NCI-H2081 treated with DMSO at 0.1 percent for 48 hours (cell line): ENCODE data around the gene CXCL3.

ENCODE experiments used
- DNase-seq: peaks from one replicate; lab custom pipeline; 2025; lab: John Stamatoyannopoulos, UW

Gene CXCL3

DNA sequence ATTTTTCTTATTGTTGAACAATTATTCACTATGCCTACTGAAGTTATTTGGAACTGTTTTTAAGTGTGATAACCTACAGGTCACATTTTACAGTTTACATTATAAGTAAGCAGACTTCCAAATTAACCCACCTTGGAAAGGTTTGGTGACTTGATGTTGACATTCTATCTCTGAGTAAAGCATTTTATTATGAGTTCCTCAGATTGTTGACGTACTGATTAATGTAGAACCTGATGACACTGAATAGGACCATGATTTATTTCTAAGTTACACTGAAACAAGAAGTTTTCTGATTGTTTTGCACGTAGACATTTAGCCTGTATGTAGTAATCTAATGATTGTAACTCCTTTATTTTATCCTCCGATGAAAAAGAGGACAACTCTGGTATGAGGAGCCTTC lies 17.0 kb upstream of the CXCL3 start:
- no peak for DNase-seq

DNA sequence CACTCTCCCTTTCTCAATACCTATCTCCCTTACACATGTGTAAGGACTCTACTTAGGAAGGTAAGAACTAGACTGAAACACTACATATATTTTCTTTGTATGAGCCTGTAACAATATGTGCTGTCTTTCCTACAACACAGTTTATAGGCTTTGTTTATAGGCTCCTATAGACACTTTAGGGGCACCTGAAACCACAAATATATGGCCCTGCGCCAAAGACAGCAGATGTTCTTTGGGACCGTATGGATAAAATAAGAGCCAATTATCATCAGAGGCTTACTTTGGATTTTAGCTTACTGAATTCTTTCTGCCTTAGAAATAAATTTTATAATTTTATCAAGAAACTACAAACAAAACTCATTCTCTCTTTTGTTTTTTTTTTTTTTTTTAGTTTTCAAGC lies 16.6 kb upstream of the CXCL3 start:
- DNase-seq = no peak

DNA sequence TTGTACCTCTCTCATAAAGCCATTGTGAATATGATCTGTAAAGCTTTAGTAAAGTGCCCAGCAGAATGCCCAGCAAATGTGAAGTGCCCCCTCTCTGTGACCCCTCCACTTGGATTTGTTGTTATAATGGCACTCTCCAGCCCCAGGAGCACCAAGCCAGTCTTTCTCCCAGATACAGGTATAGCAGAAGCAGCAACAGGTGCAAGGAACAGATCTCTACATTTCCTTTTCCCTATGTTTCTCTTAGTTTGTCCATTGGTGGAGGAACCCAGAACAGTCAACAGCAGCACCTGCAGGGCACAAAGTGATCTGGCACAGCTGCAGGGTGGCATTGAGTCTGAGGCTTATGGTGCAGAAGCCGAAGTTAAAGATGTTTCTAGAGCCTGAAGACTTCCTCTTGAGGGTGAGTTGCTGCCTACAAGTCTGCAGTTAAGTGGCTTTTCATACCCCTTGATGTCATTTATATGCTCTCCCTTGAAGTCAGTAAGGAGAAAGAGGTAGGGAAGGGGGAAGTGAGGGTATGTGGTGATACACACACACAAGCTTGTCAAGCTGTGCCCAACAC lies 16.1 kb upstream of the CXCL3 start:
- no peak for DNase-seq

DNA sequence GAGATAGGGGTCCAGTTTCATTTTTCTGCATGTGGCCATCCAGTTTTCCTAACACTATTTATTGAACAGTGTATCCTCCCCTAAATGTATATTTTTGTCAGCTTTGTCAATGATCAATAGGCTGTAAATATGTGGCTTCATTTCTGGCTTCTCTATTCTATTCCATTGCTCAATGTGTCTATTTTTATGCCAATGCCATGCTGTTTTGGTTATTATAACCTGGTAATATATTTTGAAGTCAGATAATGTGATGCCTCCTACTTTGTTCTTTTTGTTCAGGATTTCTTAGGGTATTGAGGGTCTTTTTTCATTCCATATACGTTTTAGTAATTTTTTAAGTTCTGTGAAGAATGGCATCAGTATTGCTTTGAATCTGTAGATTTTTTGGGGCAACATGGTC lies 8.7 kb upstream of the CXCL3 start:
- no peak for DNase-seq

DNA sequence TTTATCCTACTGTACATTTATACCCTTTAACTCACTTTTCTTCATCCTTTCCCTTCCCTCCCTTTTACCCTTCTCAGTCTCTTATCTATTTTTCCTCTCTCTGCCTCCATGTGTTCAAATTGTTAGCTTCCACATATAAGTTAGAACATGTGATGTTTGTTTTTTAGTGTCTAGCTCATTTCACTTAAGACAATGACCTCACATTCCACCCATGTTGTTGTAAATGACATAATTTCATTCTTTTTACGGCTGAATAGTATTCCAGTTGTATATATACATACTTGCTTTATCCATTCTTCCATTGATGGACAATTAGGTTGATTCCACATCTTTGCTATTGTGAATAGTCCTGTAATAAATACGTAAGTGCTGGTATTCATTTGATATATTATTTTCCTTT lies 7.3 kb upstream of the CXCL3 start:
- no peak for DNase-seq

DNA sequence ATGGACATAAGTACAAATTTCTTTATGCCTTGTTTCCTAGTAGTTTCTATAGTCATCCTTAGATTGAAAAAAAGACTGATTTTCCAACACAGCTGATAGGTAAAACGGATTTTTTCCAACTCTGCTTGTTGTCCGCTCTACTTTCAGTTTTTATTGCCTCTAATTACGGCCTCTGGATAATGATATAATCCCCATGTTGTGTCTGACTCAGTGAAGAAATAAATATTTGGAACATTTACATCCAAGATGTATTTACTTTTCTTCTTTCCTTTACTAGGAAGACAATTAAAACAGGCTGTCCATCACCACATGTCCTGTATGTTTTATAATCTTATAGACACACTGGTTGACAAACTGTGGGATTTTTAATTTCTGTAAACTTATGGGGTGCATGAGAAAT lies 6.8 kb upstream of the CXCL3 start:
- no peak for DNase-seq

DNA sequence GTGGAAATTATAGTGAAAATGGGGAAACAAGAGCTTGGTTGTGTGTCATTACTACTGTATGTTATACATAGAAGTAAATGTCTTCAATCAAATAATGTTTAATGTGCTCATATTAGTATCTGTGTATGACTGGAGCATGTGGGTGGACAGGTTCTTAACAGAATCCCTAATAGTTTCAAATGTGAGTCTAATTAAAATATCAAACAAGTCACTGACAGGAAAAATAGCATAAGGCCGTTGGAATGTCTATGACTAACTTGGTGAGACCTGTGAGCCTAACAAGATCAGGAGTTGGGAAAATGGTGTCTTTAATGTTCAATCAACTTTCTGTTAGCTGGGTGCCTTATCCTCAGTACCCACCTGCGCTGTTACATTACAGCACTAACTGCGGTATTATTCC lies 6.2 kb upstream of the CXCL3 start:
- no peak for DNase-seq

DNA sequence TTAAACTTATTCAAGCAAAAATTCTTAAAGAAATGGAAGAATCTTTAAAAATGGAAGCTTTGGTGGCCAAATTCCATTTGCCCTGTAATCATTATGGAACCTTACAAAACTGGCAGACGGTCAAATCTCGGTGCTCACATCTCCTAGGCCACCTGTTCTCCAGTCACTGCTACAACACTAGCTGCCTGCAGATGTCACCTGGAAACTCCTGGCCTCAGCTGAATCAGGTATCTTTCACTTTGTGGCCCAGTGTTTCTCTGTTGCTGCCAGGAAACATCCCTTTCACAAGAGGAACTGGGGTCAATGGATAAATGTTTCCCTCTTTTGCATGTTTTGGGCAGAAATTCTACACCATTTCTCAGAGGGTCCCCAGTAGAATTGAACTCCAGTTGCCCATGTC lies 4.2 kb upstream of the CXCL3 start:
- no peak for DNase-seq

DNA sequence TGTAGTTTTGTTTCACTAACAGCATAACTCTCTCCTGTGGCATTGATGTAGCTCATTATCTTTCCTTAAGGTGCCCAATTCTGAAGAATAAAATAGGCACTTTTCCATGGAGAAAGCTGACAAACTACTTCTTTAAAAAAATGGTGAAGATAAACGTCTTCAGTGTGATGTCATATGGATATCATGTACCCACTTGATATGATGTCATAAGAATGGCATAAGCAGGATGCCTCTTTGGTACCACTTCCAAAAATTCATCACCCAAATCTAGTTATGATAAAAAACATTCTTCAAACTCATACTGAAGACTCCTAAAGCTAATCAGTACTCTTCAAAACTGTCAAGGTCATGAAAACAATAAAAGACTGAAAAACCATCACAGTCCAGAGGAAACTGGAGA lies 2.9 kb upstream of the CXCL3 start:
- DNase-seq = no peak

DNA sequence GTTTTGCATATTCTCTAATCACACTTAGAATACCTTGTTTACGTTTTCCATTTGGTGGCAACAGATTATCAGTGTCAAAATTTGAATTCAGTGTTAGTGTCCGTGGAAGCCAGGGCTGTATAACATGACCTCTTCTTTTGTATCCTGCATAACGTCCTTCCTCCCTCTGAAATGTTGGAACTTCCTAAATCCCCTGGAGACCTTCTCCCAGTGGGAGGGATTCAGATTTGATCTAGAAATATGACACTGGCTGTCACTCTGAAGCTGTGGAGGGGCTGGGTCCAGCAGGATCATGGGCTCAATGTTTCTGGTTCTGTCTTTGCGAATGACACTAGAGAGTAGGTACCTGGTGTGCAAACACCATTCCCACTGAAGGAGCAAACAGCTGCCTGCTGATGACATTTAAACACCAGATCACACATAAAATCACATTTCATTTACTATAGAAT lies 850 bp upstream of the CXCL3 start:
- DNase-seq = no peak

DNA sequence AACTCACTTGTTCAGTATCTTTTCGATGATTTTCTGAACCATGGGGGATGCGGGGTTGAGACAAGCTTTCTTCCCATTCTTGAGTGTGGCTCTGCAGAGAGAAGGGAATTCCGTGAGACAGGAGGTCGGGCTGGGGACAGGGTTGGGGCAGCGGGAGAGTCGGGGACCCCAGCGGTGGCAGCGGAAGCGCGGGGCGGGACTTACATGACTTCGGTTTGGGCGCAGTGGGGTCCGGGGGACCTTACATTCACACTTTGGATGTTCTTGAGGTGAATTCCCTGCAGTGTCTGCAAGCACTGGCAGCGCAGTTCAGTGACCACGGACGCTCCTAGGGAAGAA lies 434 bp downstream of the CXCL3 start:
- DNase-seq = no peak

DNA sequence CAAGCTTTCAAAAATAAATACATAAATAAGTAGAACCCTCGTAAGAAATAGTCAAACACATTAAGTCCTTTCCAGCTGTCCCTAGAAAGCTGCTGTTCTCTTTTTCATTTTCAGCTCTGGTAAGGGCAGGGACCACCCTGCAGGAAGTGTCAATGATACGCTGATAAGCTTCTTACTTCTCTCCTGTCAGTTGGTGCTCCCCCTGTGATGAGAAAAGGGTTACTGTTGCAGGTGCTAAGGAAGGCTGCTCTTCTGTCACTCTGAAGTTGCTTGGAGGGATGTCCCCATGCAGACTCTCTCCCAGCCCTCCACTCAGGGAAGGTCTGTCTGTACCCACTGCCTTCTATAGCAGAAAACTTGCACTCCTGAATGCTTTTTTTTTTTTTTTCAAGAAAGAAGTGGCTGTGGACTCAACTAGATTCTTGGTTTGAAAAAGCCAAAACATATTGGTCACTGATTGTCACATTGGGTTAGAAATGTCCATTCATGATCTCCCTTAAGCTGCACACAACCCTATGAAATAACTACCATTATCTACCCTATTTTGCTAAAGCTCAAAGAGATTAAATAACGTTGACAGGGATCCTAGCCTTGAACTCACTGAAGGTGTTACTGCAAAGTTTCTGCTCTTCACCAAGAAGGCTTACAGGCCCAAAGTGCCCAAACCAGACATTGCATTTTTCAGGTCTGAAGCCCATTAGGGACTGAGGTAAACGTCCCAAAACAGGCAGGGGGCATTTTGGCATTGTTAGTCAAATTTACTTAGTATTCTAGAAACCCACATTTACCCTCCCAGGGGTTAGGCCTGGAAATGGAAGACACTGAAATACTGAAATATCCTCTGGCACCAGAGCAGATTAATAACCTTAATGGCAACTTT lies 1.2 kb downstream of the CXCL3 start:
- no peak for DNase-seq

DNA sequence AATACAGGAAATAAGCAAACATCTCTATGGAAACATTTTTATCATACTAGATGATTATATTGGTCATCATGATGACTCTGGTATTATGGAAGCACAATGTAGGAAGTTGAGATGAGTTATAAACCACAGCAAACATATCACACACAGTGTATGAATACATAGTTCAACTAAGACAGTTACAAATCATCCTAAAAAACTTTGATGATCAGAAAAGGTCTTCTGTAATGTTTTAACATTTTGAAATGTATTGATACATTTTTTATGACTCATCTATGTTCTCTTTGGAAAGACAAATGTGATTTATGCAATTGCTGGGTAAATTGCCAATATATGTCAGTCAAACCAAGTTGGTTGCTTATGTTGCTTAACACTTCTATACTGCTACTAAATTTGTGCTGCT lies 4.8 kb downstream of the CXCL3 start:
- DNase-seq = no peak

DNA sequence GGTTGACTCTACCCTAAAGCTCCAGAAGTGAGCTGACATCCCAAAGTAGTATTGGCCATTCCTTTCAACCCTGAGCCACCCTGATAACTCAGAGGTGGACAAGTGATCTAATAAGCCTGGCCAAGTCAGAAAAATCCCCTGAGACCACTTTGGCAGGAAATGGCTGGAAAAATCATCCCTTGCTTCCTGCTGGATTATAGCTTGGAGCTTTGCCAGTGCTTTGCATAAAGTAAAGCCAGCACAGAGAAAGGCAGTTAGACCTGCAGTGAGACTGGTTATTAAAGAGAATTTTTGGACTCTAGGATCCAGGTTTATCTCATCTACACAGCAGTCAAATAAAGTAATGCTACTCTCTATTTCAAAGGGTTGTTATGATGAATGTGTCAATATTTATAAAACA lies 6.4 kb downstream of the CXCL3 start:
- no peak for DNase-seq

DNA sequence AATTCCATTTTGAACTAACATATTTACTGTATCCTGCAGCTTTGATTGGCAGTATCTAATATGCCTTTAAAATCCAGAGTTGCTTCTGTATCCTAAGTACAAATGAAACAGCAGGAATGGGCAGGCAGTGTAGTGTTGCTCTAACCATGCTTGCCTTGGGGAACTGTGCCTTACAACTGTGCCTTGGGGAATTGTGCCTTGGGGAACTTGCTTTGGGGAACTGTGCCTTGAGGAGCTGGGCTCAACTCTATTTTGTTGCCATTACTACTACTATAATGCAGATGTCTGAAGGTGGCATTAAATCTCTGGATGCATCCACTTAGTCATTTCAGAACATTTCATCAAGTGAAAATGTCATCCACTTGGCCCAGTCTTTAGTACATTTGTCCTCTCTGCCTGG lies 6.9 kb downstream of the CXCL3 start:
- no peak for DNase-seq

DNA sequence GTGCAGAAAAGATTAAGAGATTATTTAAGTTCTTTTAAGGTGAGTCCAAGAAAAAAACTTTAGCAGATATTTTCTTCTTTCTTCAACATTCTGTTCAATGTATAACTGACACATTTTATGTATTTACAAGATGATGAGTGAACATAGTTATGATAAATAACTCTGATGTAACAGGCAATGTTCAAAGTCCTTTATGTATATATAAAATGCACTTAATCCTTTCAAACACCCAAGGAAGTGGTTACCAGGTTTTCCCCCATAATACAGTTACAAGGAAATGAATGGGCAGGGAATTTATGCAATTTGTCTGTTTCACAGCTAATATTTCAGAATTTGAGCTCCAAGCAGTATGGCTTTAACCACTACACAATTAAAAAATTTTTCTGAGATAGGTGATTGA lies 8.2 kb downstream of the CXCL3 start:
- DNase-seq = no peak

DNA sequence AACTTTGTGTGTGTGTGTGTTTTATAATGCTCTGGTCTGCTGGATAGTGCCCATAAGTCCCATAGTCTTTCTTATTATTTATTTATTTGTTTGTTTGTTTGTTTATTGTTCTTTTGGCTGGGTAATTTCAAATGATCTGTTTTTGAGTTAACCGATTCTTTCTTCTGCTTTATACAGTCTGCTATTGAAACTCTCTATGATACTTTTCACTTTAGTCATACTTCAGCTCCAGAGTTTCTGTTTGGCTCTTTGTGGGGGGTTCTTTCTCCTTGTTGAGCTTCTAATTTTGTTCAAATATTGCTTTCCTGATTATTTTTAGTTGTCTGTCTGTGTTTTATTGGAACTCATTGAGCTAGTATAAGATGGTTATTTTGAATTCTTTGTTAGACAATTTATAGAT lies 10.0 kb downstream of the CXCL3 start:
- DNase-seq = no peak

DNA sequence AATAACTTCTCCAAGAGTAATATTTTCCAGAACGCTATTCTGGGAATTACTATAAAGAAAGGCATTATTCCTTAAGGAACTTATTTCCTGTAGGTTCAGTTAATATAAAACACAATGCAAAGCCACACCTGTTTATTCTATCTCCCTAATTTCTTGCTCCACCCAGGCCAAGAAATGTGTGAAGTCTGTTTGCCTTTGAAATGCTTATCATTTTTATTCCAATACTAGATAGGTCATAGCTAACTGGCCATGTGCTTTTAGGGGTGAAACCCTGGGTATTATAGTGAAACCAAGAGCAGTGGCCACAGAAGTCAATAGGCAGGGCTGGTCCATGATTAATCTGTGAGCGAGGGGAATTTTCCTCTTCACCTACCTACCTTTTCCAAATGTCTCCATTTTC lies 14.8 kb downstream of the CXCL3 start:
- no peak for DNase-seq

DNA sequence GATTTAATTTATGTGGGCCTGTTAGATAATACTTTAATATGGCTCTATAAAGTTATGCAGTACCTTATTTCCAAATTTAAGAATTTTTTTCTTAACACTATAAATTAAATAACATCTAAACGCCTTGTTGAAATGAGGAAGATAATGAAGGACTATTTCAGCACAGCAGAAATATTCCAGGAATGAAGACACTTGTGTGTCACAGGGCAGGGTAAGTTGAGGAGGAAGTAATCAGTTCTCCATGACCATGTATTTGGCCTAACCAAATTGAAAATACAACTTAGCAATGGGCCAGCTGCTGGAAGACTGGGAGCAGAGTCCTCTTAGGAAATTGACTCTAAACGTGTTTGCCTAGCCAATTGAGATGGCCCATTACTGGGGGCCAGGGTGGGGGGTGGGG lies 16.9 kb downstream of the CXCL3 start:
- DNase-seq = no peak

DNA sequence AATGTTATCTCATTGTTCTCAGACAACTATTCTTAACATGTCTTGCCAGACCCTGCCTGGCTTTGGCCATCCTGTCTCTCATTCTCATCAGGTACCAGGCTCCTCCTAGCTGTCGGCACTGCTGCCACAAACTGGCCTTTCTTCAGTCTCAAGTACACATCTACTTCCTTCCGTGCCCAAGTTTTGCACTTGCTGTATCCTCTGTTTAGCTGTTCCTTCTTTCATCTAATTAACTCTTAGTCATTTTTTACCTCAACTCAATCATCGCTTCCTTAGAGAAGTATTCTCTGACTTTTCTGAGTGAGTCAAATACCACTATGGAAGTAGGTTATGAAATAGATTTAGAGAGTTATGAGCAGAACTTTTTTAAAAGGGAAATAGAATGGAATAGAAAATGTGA lies 19.7 kb downstream of the CXCL3 start:
- DNase-seq = no peak

DNA sequence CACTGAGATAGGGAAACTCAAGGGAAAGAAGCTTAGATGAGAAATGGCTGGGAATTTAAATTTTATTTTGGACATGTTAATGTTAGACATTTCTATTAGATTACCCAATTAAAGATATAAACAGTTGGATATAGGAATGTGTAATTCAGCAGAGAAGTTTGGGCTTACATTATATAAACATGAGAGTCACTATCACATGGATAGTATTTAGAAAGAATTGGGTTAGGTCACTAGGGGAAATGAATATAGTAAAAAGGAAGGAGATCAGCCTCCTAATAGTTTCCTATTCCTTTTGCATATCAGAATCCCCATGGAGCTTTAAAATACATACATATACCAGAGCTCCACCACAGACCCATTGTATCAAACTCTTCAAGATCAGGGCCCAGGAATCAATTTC lies 20.4 kb downstream of the CXCL3 start:
- no peak for DNase-seq

DNA sequence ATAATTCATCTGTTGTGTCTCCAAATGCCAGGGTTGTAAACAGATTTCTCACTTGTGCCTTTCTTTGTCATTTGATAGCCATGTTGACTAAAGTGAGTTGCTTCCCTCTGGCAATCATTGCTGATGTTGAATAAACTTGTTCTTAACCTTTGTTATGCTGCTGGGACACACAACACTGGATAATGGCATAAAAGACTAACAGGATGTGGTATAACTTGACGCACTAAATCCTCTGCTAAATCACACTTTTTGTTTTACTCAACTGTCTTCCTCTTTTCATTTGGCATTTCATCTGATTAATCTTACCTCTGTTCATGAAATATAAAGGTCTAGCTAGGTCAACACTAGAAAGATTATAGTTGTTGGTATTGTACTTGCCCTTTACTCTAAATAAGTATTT lies 22.4 kb downstream of the CXCL3 start:
- DNase-seq = no peak

DNA sequence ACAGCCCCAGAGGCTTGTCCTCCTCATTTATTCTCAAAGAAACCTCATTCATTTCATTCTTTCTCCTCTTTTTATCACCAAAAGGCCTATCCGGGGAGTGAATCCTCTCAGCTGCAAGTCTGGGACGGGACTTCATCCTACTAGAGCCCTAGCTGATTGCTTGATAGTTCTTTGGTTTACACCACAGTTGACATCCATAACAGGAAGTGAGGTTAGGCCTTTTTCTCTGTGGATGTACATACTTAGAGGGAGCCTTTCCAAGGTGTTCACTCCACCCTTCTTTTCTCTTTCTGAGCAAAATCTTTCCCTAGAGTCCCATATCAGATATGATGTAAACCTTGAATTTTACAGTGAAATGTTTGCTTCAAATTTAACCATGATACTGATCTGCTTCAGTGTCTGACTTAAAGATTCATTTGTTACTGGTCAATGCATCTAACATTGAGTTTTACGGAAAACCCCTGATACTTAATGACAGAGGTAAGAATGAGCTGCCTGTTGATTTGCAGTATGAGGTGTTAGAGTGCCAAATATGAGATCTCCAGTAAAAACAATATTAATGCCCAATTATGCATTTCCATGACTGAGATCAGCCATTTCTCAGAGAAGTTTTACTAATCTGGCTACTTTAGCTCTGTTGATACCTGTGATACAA lies 23.2 kb downstream of the CXCL3 start:
- DNase-seq = no peak

DNA sequence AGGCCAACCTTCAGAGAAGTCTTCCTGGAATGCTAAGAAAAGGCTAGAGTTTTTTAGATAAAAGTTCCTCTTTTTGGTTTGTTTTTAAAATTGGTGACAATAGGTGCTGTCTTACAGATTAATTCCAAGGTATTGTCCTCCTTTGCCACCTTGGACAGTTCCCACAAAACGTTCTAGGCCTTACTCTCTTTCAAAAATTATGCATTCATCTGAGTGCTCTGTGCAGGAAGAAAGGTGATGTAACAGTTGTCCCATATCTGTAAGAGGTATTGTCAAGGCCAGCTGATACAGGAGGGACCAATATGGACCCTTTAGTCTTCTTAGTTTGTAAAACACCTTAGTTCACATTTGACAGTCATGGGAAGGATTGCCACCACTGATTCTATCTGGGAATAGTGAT lies 24.2 kb downstream of the CXCL3 start:
- DNase-seq = no peak
